Smooth muscle cell (in vitro differentiated cells): Measurements from ENCODE around the gene STYXL2. TPM values are rescaled to one million over a fixed set of nuclear protein-coding genes. Genes with fewer than 3 reads are reported as not detected.

Experiments used
- DNase-seq: peaks from one replicate; lab custom pipeline; 2025; ENCODE audit not compliant: unreplicated experiment; lab: John Stamatoyannopoulos, UW
- H2AFZ ChIP-seq: fragments of 200-600 bp; sonication (generic); 2 replicates; pipeline ENCODE4 v1.6.0; 2016; ENCODE audit warnings: antibody characterized with exemption, low read depth, mild to moderate bottlenecking
- H3F3A ChIP-seq: fragments of 200-600 bp; sonication (generic); 2 replicates; pipeline ENCODE4 v1.6.0; 2017; ENCODE audit warnings: antibody characterized with exemption, low read depth
- H3K27ac ChIP-seq: fragments of 200-600 bp; sonication (generic); 2 replicates; pipeline ENCODE4 v1.5.1; 2016; ENCODE audit warnings: low read depth, mild to moderate bottlenecking
- H3K27me3 ChIP-seq: fragments of 200-600 bp; sonication (generic); 2 replicates; pipeline ENCODE4 v1.6.1; 2016; ENCODE audit warnings: low read depth, mild to moderate bottlenecking
- H3K36me3 ChIP-seq: fragments of 200-600 bp; sonication (generic); 2 replicates; pipeline ENCODE4 v1.5.1; 2016; ENCODE audit warnings: low read depth
- H3K4me1 ChIP-seq: fragments of 200-600 bp; sonication (generic); 2 replicates; pipeline ENCODE4 v1.5.1; 2016; ENCODE audit warnings: low read depth
- H3K4me2 ChIP-seq: fragments of 200-600 bp; sonication (generic); 2 replicates; pipeline ENCODE4 v1.6.0; 2016; ENCODE audit warnings: mild to moderate bottlenecking
- H3K4me3 ChIP-seq: fragments of 200-600 bp; sonication (generic); 2 replicates; pipeline ENCODE4 v1.5.1; 2016; ENCODE audit warnings: mild to moderate bottlenecking
- H3K79me2 ChIP-seq: fragments of 200-600 bp; sonication (generic); 2 replicates; pipeline ENCODE4 v1.6.0; 2016; ENCODE audit warnings: low read depth, mild to moderate bottlenecking
- H3K9ac ChIP-seq: fragments of 200-600 bp; sonication (generic); 2 replicates; pipeline ENCODE4 v1.6.0; 2016; ENCODE audit warnings: low read depth
- H3K9me3 ChIP-seq: fragments of 200-600 bp; sonication (generic); replicated peaks from 2 replicates; pipeline ENCODE4 v1.5.1; 2016; ENCODE audit warnings: low read depth
- H4K20me1 ChIP-seq: fragments of 200-600 bp; sonication (generic); 2 replicates; pipeline ENCODE4 v1.6.0; 2016; ENCODE audit warnings: low read depth
- WGBS: methylation state at CpG from one replicate; pipeline ENCODE4 v1.1.7; 2016; ENCODE audit warnings: low lambda C conversion rate; 5-methylcytosine and 5-hydroxymethylcytosine counted together
- polyA plus RNA-seq: library from polyadenylated mRNA; unstranded; fragments of >200 nt; fragmentation: Nextera tagmentation; extraction: Ambion mirVana; gene quantifications from 2 replicates; pipeline ENCODE4 v1.2.1, GENCODE V29; 2016
- total RNA-seq: library from RNA; depleted of rRNA; stranded (reverse); fragments of >200 nt; gene quantifications from 2 replicates; pipeline ENCODE4 v1.2.3, GENCODE V29; 2014
- TF ChIP-seq, protein P1 (sequence below): fragments of 200-600 bp; sonication (generic); IDR thresholded peaks from 2 replicates; pipeline ENCODE4 v1.5.1; 2017; ENCODE audit warnings: borderline replicate concordance, mild to moderate bottlenecking, antibody characterized with exemption; ENCODE audit not compliant: insufficient read depth, poor library complexity, severe bottlenecking

Gene STYXL2
- total and polyA plus RNA-seq, 2 experiments from 2014 or later, result 0.13 to 0.74 TPM

DNA sequence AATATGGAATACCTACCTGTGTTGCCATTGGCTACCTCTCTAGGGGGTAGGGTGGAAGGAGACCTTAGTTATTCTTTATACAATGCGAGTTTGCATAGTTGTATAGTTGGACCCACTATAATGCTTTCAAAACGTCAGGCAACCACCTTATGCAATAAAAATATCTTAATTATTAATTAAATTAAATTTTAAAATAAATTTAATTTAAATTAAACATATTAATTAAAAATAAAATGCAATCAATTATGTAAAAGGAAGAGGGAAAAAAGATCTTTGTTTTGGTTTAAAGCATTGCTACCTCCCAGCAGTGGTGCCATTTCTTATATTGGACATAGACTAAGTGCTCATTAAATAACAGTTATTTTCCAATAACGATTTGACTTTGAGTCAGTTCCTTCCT is 26.0 kb upstream of the STYXL2 start:
- H3K27me3 ChIP-seq, result no peaks in the 10 kb centered on the region
- 83% methylated on average over 3 of the region's 3 CpGs for WGBS
- no peaks in the 10 kb centered on the region for H3F3A ChIP-seq
- H3K9ac ChIP-seq, result no peak overlapping the region
- TF ChIP-seq, protein P1, sequence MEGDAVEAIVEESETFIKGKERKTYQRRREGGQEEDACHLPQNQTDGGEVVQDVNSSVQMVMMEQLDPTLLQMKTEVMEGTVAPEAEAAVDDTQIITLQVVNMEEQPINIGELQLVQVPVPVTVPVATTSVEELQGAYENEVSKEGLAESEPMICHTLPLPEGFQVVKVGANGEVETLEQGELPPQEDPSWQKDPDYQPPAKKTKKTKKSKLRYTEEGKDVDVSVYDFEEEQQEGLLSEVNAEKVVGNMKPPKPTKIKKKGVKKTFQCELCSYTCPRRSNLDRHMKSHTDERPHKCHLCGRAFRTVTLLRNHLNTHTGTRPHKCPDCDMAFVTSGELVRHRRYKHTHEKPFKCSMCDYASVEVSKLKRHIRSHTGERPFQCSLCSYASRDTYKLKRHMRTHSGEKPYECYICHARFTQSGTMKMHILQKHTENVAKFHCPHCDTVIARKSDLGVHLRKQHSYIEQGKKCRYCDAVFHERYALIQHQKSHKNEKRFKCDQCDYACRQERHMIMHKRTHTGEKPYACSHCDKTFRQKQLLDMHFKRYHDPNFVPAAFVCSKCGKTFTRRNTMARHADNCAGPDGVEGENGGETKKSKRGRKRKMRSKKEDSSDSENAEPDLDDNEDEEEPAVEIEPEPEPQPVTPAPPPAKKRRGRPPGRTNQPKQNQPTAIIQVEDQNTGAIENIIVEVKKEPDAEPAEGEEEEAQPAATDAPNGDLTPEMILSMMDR, result no peak
- no peak for DNase-seq
- H3K27ac ChIP-seq, result no peak overlapping the region
- no peaks in the 10 kb centered on the region for H3K79me2 ChIP-seq
- H3K36me3 ChIP-seq, result no peaks in the 10 kb centered on the region
- no peaks in the 10 kb centered on the region for H3K9me3 ChIP-seq
- H2AFZ ChIP-seq, result no peak overlapping the region
- no peak overlapping the region for H3K4me2 ChIP-seq
- no peaks in the 10 kb centered on the region for H4K20me1 ChIP-seq
- H3K4me1 ChIP-seq, result no peaks in the 10 kb centered on the region
- no peak overlapping the region for H3K4me3 ChIP-seq

GRCh38 chr1:167068761-167069160 is 25.1 kb upstream of the STYXL2 start:
- H3K4me3 ChIP-seq, result no peak overlapping the region
- DNase-seq, result no peak
- 93% methylated on average over 13 of the region's 13 CpGs for WGBS
- no peak overlapping the region for H2AFZ ChIP-seq
- no peak overlapping the region for H3K9ac ChIP-seq
- H3K79me2 ChIP-seq, result no peaks in the 10 kb centered on the region
- no peaks in the 10 kb centered on the region for H3K9me3 ChIP-seq
- no peak overlapping the region for H3K27ac ChIP-seq
- H3K27me3 ChIP-seq, result no peaks in the 10 kb centered on the region
- no peaks in the 10 kb centered on the region for H3K4me1 ChIP-seq
- H3F3A ChIP-seq, result no peaks in the 10 kb centered on the region
- no peaks in the 10 kb centered on the region for H3K36me3 ChIP-seq
- TF ChIP-seq, protein P1, result no peak
- H3K4me2 ChIP-seq, result no peak overlapping the region
- no peaks in the 10 kb centered on the region for H4K20me1 ChIP-seq

- Histone ChIP-seq H3K27me3 (no peaks in the 10 kb centered on the region), H3K4me1 (peaks cover under 1% of the 10 kb centered on the region), H3K36me3 (no peaks in the 10 kb centered on the region), H3K9ac (no peak overlapping the region), H3K79me2 (no peaks in the 10 kb centered on the region), H2AFZ (no peak overlapping the region), H4K20me1 (no peaks in the 10 kb centered on the region), H3K27ac (no peak overlapping the region), H3F3A (no peaks in the 10 kb centered on the region), H3K4me2 (no peak overlapping the region), H3K9me3 (no peaks in the 10 kb centered on the region), H3K4me3 (no peak overlapping the region)
- no peak for DNase-seq
- TF ChIP-seq, protein P1, result no peak
- WGBS, result 96% methylated on average over 8 of the region's 8 CpGs
Measured at GRCh38 chr1:167071286-167071685, 22.6 kb upstream of the STYXL2 start.

DNA sequence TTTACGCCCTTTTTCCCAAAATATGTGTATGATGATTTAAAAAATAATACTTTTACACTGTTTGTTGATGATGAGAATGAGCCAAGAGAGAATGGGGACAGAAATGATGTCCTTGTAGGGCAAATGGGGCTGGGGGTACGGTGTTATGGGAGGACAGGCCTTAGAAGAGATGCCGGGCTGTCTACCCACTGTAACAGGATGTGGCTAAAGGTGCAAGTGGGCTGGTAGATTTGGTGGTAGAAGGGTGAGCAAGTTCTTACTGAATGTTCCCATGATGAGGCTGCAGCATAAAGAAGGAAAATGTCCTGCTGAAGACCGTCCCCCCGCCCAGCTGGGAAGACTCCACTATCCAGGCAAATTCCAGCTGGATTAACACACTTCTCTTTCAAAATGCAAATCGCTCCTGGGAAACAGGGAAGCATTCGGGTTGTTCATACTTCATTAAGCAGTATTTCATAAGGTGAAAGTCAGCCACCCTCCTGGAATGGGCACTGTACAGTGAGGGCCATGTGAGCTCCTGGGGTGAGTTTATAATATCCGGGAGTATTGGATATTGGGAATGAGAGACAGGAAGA is 17.7 kb upstream of the STYXL2 start:
- Histone ChIP-seq H3K36me3 (no peaks in the 10 kb centered on the region), H3K9me3 (no peaks in the 10 kb centered on the region), H3K9ac (no peak overlapping the region), H3K4me1 (peaks cover 3% of the 10 kb centered on the region), H3F3A (no peaks in the 10 kb centered on the region), H3K27me3 (peaks cover 4% of the 10 kb centered on the region), H4K20me1 (no peaks in the 10 kb centered on the region), H3K4me2 (no peak overlapping the region), H3K79me2 (no peaks in the 10 kb centered on the region), H3K4me3 (no peak overlapping the region), H3K27ac (no peak overlapping the region), H2AFZ (no peak overlapping the region)
- no peak for DNase-seq
- WGBS, result 73% methylated on average over 8 of the region's 8 CpGs
- TF ChIP-seq, protein P1, result no peak
